NT2/D1 (cell line): ENCODE measurements around the gene PPP6R3.

Source experiments
- SUZ12 ChIP-seq: IDR thresholded peaks from 2 replicates; pipeline ENCODE4 v1.6.1; 2011; ENCODE audit not compliant: insufficient read length, insufficient read depth; ENCODE audit errors: extremely low read depth
- YY1 ChIP-seq: IDR thresholded peaks from 2 replicates; pipeline ENCODE4 v1.6.1; 2011; ENCODE audit not compliant: insufficient read length, insufficient read depth
- ZNF274 ChIP-seq: IDR thresholded peaks from 2 replicates; pipeline ENCODE4 v1.6.1; 2011; ENCODE audit warnings: mild to moderate bottlenecking, low read depth, low read length

DNA sequence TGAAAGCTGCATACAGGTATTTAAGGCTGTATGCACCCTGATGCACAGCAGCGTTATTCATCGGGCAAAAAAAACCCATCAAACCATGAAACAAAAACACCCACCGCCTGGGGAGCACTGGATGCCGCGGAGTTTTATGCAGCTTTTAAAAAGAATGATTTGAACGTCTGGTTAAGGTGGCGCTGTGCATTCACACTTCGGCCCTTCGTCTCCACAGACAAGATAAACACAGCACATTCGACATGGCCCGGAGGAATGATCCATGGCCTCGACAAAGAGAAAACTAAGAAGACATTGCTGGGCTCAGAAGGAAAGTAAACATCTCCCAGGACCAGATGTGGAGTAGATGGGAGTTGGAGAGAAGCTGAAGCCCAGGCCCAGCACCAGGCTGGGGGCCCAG is 183.0 kb downstream of the PPP6R3 start:
- TF ChIP-seq YY1 (no peak), ZNF274 (no peak), SUZ12 (no peak)
